H9 (cell line): ENCODE data around the gene TERB1. TPM values are rescaled to one million over a fixed set of nuclear protein-coding genes. Genes with fewer than 3 reads are reported as not detected.

Experiments used
- DNase-seq: peaks from one replicate; pipeline ENCODE4 v3.0.0-alpha.2; 2017
- H2AFZ ChIP-seq: one replicate; pipeline ENCODE4 v1.6.1; 2013; ENCODE audit warnings: mild to moderate bottlenecking, low read length, control low read depth, moderate library complexity
- H2AK5ac ChIP-seq: 2 replicates; pipeline ENCODE4 v1.6.1; 2013; ENCODE audit warnings: low read length, control low read depth, mixed read lengths; ENCODE audit not compliant: insufficient read length
- H2BK120ac ChIP-seq: one replicate; pipeline ENCODE4 v1.6.1; 2013; ENCODE audit warnings: low read depth, mild to moderate bottlenecking, low read length, control low read depth, inconsistent platforms; ENCODE audit not compliant: poor library complexity, severe bottlenecking
- H2BK12ac ChIP-seq: 2 replicates; pipeline ENCODE4 v1.6.1; 2013; ENCODE audit warnings: low read length, control low read depth, mixed read lengths, low read depth; ENCODE audit not compliant: insufficient read length
- H2BK15ac ChIP-seq: 2 replicates; pipeline ENCODE4 v1.6.1; 2013; ENCODE audit warnings: low read depth, low read length, control low read depth
- H2BK20ac ChIP-seq: one replicate; pipeline ENCODE4 v1.6.1; 2013; ENCODE audit warnings: low read depth, mild to moderate bottlenecking, low read length, control low read depth, inconsistent platforms; ENCODE audit not compliant: poor library complexity, severe bottlenecking
- H2BK5ac ChIP-seq: 2 replicates; pipeline ENCODE4 v1.6.1; 2013; ENCODE audit warnings: low read length, control low read depth, mixed read lengths; ENCODE audit not compliant: insufficient read length
- H3K14ac ChIP-seq: 2 replicates; pipeline ENCODE4 v1.6.1; 2013; ENCODE audit warnings: low read length, control low read depth; ENCODE audit not compliant: insufficient read depth
- H3K18ac ChIP-seq: 2 replicates; pipeline ENCODE4 v1.6.1; 2013; ENCODE audit warnings: low read depth, mild to moderate bottlenecking, mixed read lengths, low read length, control low read depth; ENCODE audit not compliant: insufficient read length
- H3K23ac ChIP-seq: 2 replicates; pipeline ENCODE4 v1.6.1; 2013; ENCODE audit warnings: low read length, control low read depth, mixed read lengths, low read depth; ENCODE audit not compliant: insufficient read length
- H3K23me2 ChIP-seq: 2 replicates; pipeline ENCODE4 v1.6.1; 2013; ENCODE audit warnings: low read depth, mild to moderate bottlenecking, mixed read lengths, low read length, control low read depth; ENCODE audit not compliant: insufficient read length, poor library complexity, severe bottlenecking
- H3K27ac ChIP-seq: 2 replicates; pipeline ENCODE4 v1.5.1; 2013; ENCODE audit warnings: low read length, control low read depth, mixed read lengths, low read depth; ENCODE audit not compliant: insufficient read length
- H3K27me3 ChIP-seq: 2 replicates; pipeline ENCODE4 v1.6.1; 2013; ENCODE audit warnings: low read length, control low read depth, inconsistent platforms; ENCODE audit not compliant: insufficient read depth
- H3K4ac ChIP-seq: 2 replicates; pipeline ENCODE4 v1.6.1; 2013; ENCODE audit warnings: low read depth, mild to moderate bottlenecking, control low read depth, inconsistent platforms, low read length, moderate library complexity
- H3K4me1 ChIP-seq: 2 replicates; pipeline ENCODE4 v1.6.1; 2013; ENCODE audit warnings: low read length, control low read depth, inconsistent platforms; ENCODE audit not compliant: insufficient read depth
- H3K4me2 ChIP-seq: 2 replicates; pipeline ENCODE4 v1.6.1; 2013; ENCODE audit warnings: low read length, control low read depth, mixed read lengths; ENCODE audit not compliant: insufficient read length, insufficient read depth
- H3K56ac ChIP-seq: 2 replicates; pipeline ENCODE4 v1.6.1; 2013; ENCODE audit warnings: low read depth, mild to moderate bottlenecking, mixed read lengths, low read length, control low read depth; ENCODE audit not compliant: insufficient read length
- H3K79me1 ChIP-seq: 2 replicates; pipeline ENCODE4 v1.6.1; 2013; ENCODE audit warnings: low read depth, mild to moderate bottlenecking, moderate library complexity, low read length, control low read depth, inconsistent platforms; ENCODE audit not compliant: insufficient read depth, poor library complexity, severe bottlenecking
- H3K79me2 ChIP-seq: 2 replicates; pipeline ENCODE4 v1.6.1; 2013; ENCODE audit warnings: low read length, control low read depth, inconsistent platforms; ENCODE audit not compliant: insufficient read depth
- H3K9ac ChIP-seq: 2 replicates; pipeline ENCODE4 v1.6.1; 2013; ENCODE audit warnings: low read length, control low read depth, mixed read lengths; ENCODE audit not compliant: insufficient read length; ENCODE audit errors: extremely low read depth
- H3K9me3 ChIP-seq: one replicate; pipeline ENCODE4 v1.6.1; 2013; ENCODE audit warnings: low read depth, low read length, inconsistent platforms; ENCODE audit not compliant: control insufficient read depth
- H3T11ph ChIP-seq: one replicate; pipeline ENCODE4 v1.6.1; 2013; ENCODE audit warnings: mild to moderate bottlenecking, low read length, control low read depth, inconsistent platforms
- H4K20me1 ChIP-seq: one replicate; pipeline ENCODE4 v1.6.1; 2013; ENCODE audit not compliant: control insufficient read depth, insufficient read length, insufficient read depth
- H4K5ac ChIP-seq: 2 replicates; pipeline ENCODE4 v1.6.1; 2013; ENCODE audit warnings: low read depth, mild to moderate bottlenecking, mixed read lengths, low read length, control low read depth; ENCODE audit not compliant: insufficient read length
- H4K8ac ChIP-seq: replicated peaks from 2 replicates; pipeline ENCODE4 v1.6.1; 2013; ENCODE audit warnings: low read length, control low read depth, mixed read lengths, low read depth; ENCODE audit not compliant: insufficient read length
- H4K91ac ChIP-seq: 2 replicates; pipeline ENCODE4 v1.6.1; 2013; ENCODE audit warnings: low read depth, mild to moderate bottlenecking, moderate library complexity, mixed read lengths, low read length, control low read depth; ENCODE audit not compliant: insufficient read length
- H3K27ac Mint-ChIP-seq, 3 experiments: 2 replicates in 2 of 3; 3 replicates in 1 of 3; pipeline ENCODE4 v1.8.0; 2020 to 2021; ENCODE audit warnings: mixed read lengths in 3 of 3, mild to moderate bottlenecking in 1 of 3, moderate library complexity in 1 of 3
- H3K27me3 Mint-ChIP-seq: 2 replicates; pipeline ENCODE4 v1.8.0; 2021; ENCODE audit warnings: low read depth, mild to moderate bottlenecking, moderate library complexity, mixed read lengths
- H3K36me3 Mint-ChIP-seq, 3 experiments: 2 replicates in 2 of 3; 3 replicates in 1 of 3; pipeline ENCODE4 v1.8.0; 2020 to 2021; ENCODE audit warnings: low read depth in 3 of 3, mixed read lengths in 3 of 3; ENCODE audit not compliant: insufficient read depth in 1 of 3
- H3K4me1 Mint-ChIP-seq, 2 experiments: 2 replicates each; pipeline ENCODE4 v1.8.0; 2020; ENCODE audit warnings: mixed read lengths in 2 of 2
- H3K4me3 Mint-ChIP-seq, 2 experiments: 2 replicates in 1 of 2; 3 replicates in 1 of 2; pipeline ENCODE4 v1.8.0; 2020 to 2021; ENCODE audit warnings: mild to moderate bottlenecking in 2 of 2, mixed read lengths in 2 of 2, moderate library complexity in 1 of 2
- H3K9me3 Mint-ChIP-seq, 2 experiments: 2 replicates in 1 of 2; 3 replicates in 1 of 2; pipeline ENCODE4 v1.8.0; 2020; ENCODE audit warnings: mild to moderate bottlenecking in 2 of 2, mixed read lengths in 2 of 2, moderate library complexity in 1 of 2
- CTCF ChIP-seq: fragments of 200-600 bp; sonication (generic); conservative IDR thresholded peaks from 3 replicates; pipeline ENCODE4 v1.8.0; 2021; ENCODE audit warnings: antibody characterized with exemption, mild to moderate bottlenecking
- WGBS: extraction: QIAGEN DNeasy Blood & Tissue Kit; methylation state at CpG from one replicate; pipeline ENCODE4 v1.1.7; 2013; ENCODE audit warnings: missing lambda C conversion rate, low lambda C conversion rate, mixed read lengths; ENCODE audit not compliant: insufficient read length; ENCODE audit errors: extremely low coverage; 5-methylcytosine and 5-hydroxymethylcytosine counted together
- total RNA-seq: library from RNA; stranded (reverse); gene quantifications from 2 replicates; pipeline ENCODE4 v1.2.1, GENCODE V29; 2021

Gene TERB1
- total RNA-seq, 1 experiment from 2014 or later = not detected

- Histone ChIP-seq H3K14ac (no peak overlapping the region; the same call in 1 of the 2 replicates), H4K8ac (no peak overlapping the region), H3K56ac (no peak overlapping the region), H3K23ac (no peak overlapping the region), H4K91ac (no peak overlapping the region), H3K79me1 (no peaks in the 10 kb centered on the region), H4K5ac (no peak overlapping the region), H4K20me1 (no peaks in the 10 kb centered on the region), H2BK15ac (no peak overlapping the region), H3K27me3 (peaks cover 17% of the 10 kb centered on the region), H3K27ac (no peak overlapping the region), H2BK5ac (no peak overlapping the region), H3K18ac (no peak overlapping the region), H3K4me1 (no peaks in the 10 kb centered on the region; the same call in 1 of the 2 replicates), H3K23me2 (peaks cover 13% of the 10 kb centered on the region), H3K9me3 (no peaks in the 10 kb centered on the region), H2BK12ac (no peak overlapping the region), H3T11ph (no peak overlapping the region), H3K9ac (no peak overlapping the region), H2BK20ac (no peak overlapping the region), H2AFZ (no peak overlapping the region), H3K79me2 (no peaks in the 10 kb centered on the region), H3K4ac (no peak overlapping the region), H2AK5ac (no peak overlapping the region), H2BK120ac (no peak overlapping the region), H3K4me2 (no peak overlapping the region)
- DNase-seq = no peak
- peaks cover 2 to 16% of the 10 kb centered on the region in 2 experiments; a peak in 3 of 4 replicates for H3K4me1 Mint-ChIP-seq
- H3K36me3 Mint-ChIP-seq = no peaks in the 10 kb centered on the region; a peak in 1 of 7 replicates
- peak overlapping the region in 1 of 2 experiments; percentile 81; a peak in 3 of 5 replicates for H3K4me3 Mint-ChIP-seq
- TF ChIP-seq CTCF = no peak
- no CpG with 5 or more reads among the region's 9 CpGs for WGBS
- H3K9me3 Mint-ChIP-seq = no peaks in the 10 kb centered on the region
- peaks cover 79% of the 10 kb centered on the region for H3K27me3 Mint-ChIP-seq
- H3K27ac Mint-ChIP-seq = no peak overlapping the region
Measured at GRCh38 chr16:66845791-66846221, 44.4 kb upstream of the TERB1 start.
